ENCODE results near the gene EEA1. TPM values are rescaled to one million over a fixed set of nuclear protein-coding genes. Genes with fewer than 3 reads are reported as not detected.

EEA1 gene
- total and polyA plus RNA-seq, 2 of the 4 experiments (the other 2 are of a cell fraction) = 4.6 to 12.5 TPM

- no peak overlapping the region for H3K18ac ChIP-seq (ENCODE audit: low read depth, low read length)
- H2AFZ ChIP-seq (replicated peaks; ENCODE audit: low read length, poor library complexity) = no peak overlapping the region
- intact Hi-C loops (cut with micrococcal nuclease) (no loop called here), in situ Hi-C loops (cut with MboI; ENCODE audit: low sequenced_read_pairs) (no loop called here), dilution Hi-C loops (cut with HindIII; ENCODE audit: low sequenced_read_pairs, unreplicated experiment) (no loop called here)
- H3K23ac ChIP-seq (ENCODE audit: low read depth, low read length) = no peak overlapping the region
- no peak overlapping the region for H2BK20ac ChIP-seq (ENCODE audit: low read depth, low read length)
- no peak overlapping the region for H3K4me3 ChIP-seq (ENCODE audit: insufficient read depth, low read depth, low read length)
- no peak overlapping the region for H3K4ac ChIP-seq (ENCODE audit: low read depth, low read length)
- no TSS peak for BruUV-seq (replicated peaks)
- H4K8ac ChIP-seq (ENCODE audit: low read depth in 2 of 2, low read length in 2 of 2) = no peak overlapping the region
- H4K91ac ChIP-seq (ENCODE audit: insufficient read depth, low read depth, low read length) = no peak overlapping the region
- ChIA-PET POLR2A (ENCODE audit: unreplicated experiment) (no interaction called here), CTCF (no interaction called here)
- no peaks in the 10 kb centered on the region for H3K79me1 ChIP-seq (ENCODE audit: low read depth in 1 of 2, low read length in 2 of 2)
- no peaks in the 10 kb centered on the region for H4K20me1 ChIP-seq (ENCODE audit: insufficient read depth, low read length)
- peaks cover 5% of the 10 kb centered on the region for H3K9me3 ChIP-seq (ENCODE audit: control insufficient read depth, insufficient read depth, low read length)
- no peak overlapping the region for H2AK9ac ChIP-seq (replicated peaks; ENCODE audit: low read depth, low read length, poor library complexity)
- WGBS, 2 experiments (ENCODE audit: extremely low coverage in 2 of 2, insufficient read length in 1 of 2) = no CpG with 5 or more reads among the region's 7 CpGs
- no peak overlapping the region for H3K9ac ChIP-seq (ENCODE audit: low read depth, low read length)
- no peaks in the 10 kb centered on the region for H3K36me3 ChIP-seq (ENCODE audit: control insufficient read depth, insufficient read depth, low read length)
- no peak overlapping the region for H3K14ac ChIP-seq (replicated peaks; ENCODE audit: low read depth, low read length)
- no peak overlapping the region for H4K5ac ChIP-seq (ENCODE audit: low read depth, low read length)
- no peak overlapping the region for H2BK120ac ChIP-seq (ENCODE audit: low read depth, low read length)
- H3K27ac ChIP-seq (ENCODE audit: insufficient read depth, low read length) = no peak overlapping the region
- no peak overlapping the region for H2BK5ac ChIP-seq (ENCODE audit: low read depth, low read length, poor library complexity, severe bottlenecking)
- H2BK15ac ChIP-seq (ENCODE audit: low read depth, low read length) = no peak overlapping the region; the same call in 2 of the 3 replicates
- TF ChIP-seq NFE2L2 (IDR thresholded peaks at IDR 0.05; ENCODE audit: low read depth, low read length) (no peak), MAZ (IDR thresholded peaks at IDR 0.05; ENCODE audit: borderline replicate concordance, low read depth, low read length) (no peak), MXI1 (IDR thresholded peaks at IDR 0.05; ENCODE audit: borderline replicate concordance, low read depth, low read length) (no peak), USF2 (IDR thresholded peaks at IDR 0.05; ENCODE audit: low read depth, low read length) (no peak), RCOR1 (IDR thresholded peaks at IDR 0.05; ENCODE audit: insufficient replicate concordance, low read length) (no peak), MAFK (IDR thresholded peaks at IDR 0.05; ENCODE audit: low read depth, low read length) (no peak), FOS (IDR thresholded peaks at IDR 0.05; ENCODE audit: low read depth, low read length) (no peak), CEBPB (IDR thresholded peaks at IDR 0.05; ENCODE audit: low read depth, low read length) (no peak), CHD1 (IDR thresholded peaks at IDR 0.05; ENCODE audit: low read depth, low read length) (no peak), SMC3 (IDR thresholded peaks at IDR 0.05; ENCODE audit: low read depth, low read length) (no peak)
- no peak overlapping the region for H3K56ac ChIP-seq (ENCODE audit: extremely low read depth, insufficient read depth, low read length)
- no peak overlapping the region for H3K4me2 ChIP-seq (ENCODE audit: low read depth, low read length)
- DNase-seq = no peak
- H3K9me1 ChIP-seq (ENCODE audit: insufficient read depth, low read length) = no peaks in the 10 kb centered on the region
- no peaks in the 10 kb centered on the region for H3K27me3 ChIP-seq (ENCODE audit: control insufficient read depth, insufficient read depth, low read length)
- no peak overlapping the region for H2AK5ac ChIP-seq (ENCODE audit: low read depth, low read length)
- H3K4me1 ChIP-seq (ENCODE audit: control insufficient read depth, insufficient read depth, low read length) = no peaks in the 10 kb centered on the region
- ATAC-seq (ENCODE audit: low read depth) = no peak
Measured at GRCh38 chr12:92952394-92952793, 23.3 kb upstream of the EEA1 start.
